Measurements from ENCODE around the gene FGF11.

GRCh38 chr17:7393613-7394451 is 45.5 kb upstream of the FGF11 start:
- TF ChIP-seq POLR2A (IDR thresholded peaks at IDR 0.05) (no peak), EP300 (IDR thresholded peaks at IDR 0.05) (no peak)
- TF ChIP-seq, protein P1, sequence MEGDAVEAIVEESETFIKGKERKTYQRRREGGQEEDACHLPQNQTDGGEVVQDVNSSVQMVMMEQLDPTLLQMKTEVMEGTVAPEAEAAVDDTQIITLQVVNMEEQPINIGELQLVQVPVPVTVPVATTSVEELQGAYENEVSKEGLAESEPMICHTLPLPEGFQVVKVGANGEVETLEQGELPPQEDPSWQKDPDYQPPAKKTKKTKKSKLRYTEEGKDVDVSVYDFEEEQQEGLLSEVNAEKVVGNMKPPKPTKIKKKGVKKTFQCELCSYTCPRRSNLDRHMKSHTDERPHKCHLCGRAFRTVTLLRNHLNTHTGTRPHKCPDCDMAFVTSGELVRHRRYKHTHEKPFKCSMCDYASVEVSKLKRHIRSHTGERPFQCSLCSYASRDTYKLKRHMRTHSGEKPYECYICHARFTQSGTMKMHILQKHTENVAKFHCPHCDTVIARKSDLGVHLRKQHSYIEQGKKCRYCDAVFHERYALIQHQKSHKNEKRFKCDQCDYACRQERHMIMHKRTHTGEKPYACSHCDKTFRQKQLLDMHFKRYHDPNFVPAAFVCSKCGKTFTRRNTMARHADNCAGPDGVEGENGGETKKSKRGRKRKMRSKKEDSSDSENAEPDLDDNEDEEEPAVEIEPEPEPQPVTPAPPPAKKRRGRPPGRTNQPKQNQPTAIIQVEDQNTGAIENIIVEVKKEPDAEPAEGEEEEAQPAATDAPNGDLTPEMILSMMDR (IDR thresholded peaks at IDR 0.05) = no peak

All from ovary (tissue), 3 donors.